HL-60 (cell line): ENCODE data around the gene DPH6.

Experiments
- CTCF ChIP-seq: IDR thresholded peaks from one replicate; pipeline ENCODE4 v1.5.1; 2011; ENCODE audit warnings: low read length, control low read depth, inconsistent platforms; ENCODE audit not compliant: insufficient read depth
- GABPA ChIP-seq: IDR thresholded peaks from 2 replicates; pipeline ENCODE4 v1.6.1; 2012; ENCODE audit warnings: low read depth

- TF ChIP-seq CTCF (no peak), GABPA (no peak)
These were observed 55.5 kb downstream of the DPH6 start for GRCh38 chr15:35490511-35490910.
